Measurements from ENCODE around the gene SPIN1. TPM values are rescaled to one million over a fixed set of nuclear protein-coding genes. Genes with fewer than 3 reads are reported as not detected.

Gene SPIN1
- total RNA-seq (ENCODE audit: low replicate concordance) = 61.2 and 79.6 TPM in 2 replicates

DNA sequence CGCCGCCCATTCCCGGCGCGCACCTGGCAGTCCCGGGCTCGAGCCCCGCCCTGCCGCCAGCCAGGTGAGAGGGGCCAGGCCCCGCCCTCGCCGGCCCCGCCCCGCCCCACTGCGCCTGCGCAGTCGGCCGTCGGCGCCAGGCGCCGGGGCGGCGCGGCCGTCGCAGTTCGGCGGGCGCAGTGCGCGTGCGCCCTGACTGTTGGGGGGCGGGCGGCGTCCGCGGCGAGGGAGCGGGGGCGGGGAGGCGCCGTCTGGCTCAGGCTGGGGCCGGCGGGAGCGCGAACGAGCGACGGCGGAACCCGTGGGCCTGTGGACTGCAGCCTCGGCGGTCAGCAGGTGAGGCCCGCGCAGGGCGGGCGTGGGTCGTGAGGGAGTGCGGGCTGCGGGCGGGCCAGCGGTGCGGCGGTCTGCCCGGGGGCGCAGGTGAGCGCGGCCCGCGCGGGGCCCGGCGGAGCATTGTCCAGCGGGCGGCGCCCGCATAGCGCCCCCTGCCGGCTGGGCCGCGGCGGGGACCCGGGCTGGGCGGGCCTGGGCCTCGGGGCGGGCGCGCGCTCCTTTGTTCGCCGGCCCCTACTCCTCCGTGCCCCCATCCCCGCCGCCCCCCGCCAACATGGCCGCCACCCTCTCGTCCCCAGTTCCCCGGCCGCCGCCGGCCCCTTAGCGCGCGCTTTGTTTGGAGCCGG is at the start of gene SPIN1:
TSS of gene SPIN1 (plus strand) at position 242 of the 683 bp plus-strand sequence. CDS start 38,096 bp downstream, outside the sequence.

Other genes starting within 250 kb of the SPIN1 start
- not detected in 2 replicates for gene SPATA31C2, start 250.0 kb upstream of the SPIN1 start, total RNA-seq (ENCODE audit: low replicate concordance)
- gene NXNL2, start 146.7 kb downstream of the SPIN1 start, total RNA-seq (ENCODE audit: low replicate concordance) = 0.23 and 0.45 TPM in 2 replicates